Tibial nerve (tissue), 3 donors: ENCODE results near the gene NCK2.

Source experiments
- EP300 ChIP-seq, 2 donors: sonication (generic); formaldehyde crosslinking; IDR thresholded peaks; one replicate each; pipeline ENCODE4 v1.6.1; 2017; ENCODE audit warnings: antibody characterized with exemption in 2 of 2, mild to moderate bottlenecking in 1 of 2
- POLR2A ChIP-seq, 2 donors: fragments of 450-650 bp; IDR thresholded peaks; one replicate each; pipeline ENCODE4 v1.6.1; 2017; ENCODE audit warnings: antibody characterized with exemption in 2 of 2, mild to moderate bottlenecking in 2 of 2, moderate library complexity in 2 of 2

DNA sequence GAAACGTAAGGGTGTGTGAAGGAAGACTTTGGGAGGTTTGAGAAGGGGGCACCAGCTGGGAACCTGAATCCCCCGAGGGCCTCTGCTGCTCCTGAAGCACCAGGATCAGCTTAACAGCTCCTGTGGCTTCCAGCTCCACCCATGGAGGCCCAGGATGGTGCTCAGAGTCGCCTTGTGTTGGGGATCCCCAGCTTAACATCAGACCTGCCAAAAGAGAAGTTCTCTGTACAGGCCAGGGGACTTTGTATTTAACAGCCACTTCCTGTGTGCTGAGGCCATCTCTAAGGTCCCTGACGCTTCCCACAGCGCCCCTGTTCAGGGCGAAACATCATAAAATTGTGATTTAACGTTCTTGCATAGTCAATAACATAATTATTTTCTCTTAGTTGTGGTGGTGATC, 77.5 kb downstream of the NCK2 start:
- TF ChIP-seq EP300 (IDR thresholded peaks at IDR 0.05) = no peak
- no peak for TF ChIP-seq POLR2A (IDR thresholded peaks at IDR 0.05)
